Ovary (tissue), 3 donors: ENCODE results near the gene ADAMTS6.

Source experiments
- CTCF ChIP-seq, 3 donors: fragments of 450-650 bp in 2 of 3; fragments of 200-600 bp in 1 of 3; IDR thresholded peaks; one replicate each; pipeline versions ENCODE4 v1.5.1 to v1.8.0; 2016 to 2022; ENCODE audit warnings: antibody characterized with exemption in 3 of 3, mild to moderate bottlenecking in 1 of 3
- POLR2A ChIP-seq: fragments of 450-650 bp; IDR thresholded peaks from one replicate; pipeline ENCODE4 v1.6.1; 2017; ENCODE audit warnings: antibody characterized with exemption, mild to moderate bottlenecking, moderate library complexity
- donor health status: DM: no; HTN: no; CAD: no.

GRCh38 chr5:65120371-65120967, 361.3 kb downstream of the ADAMTS6 start:
- TF ChIP-seq CTCF (IDR thresholded peaks at IDR 0.05) (no peak), POLR2A (no peak)
